ENCODE results near the gene RNF31. TPM values are rescaled to one million over a fixed set of nuclear protein-coding genes. Genes with fewer than 3 reads are reported as not detected.

Gene RNF31
- polyA plus RNA-seq, 2 of the 4 experiments (the other 2 are of a cell fraction), result 5.7 to 20.8 TPM

Small RNAs within 50 kb of the gene (small RNA-seq; reads per million reads assigned to genes)
- gene AL136295.4 (0 to 0.08 (median 0) reads per million in 6 experiments), gene CHMP4A (0 to 0.77 (median 0) reads per million in 6 experiments), gene IPO4 (0 to 5.4 (median 0.60) reads per million in 6 experiments), gene IRF9 (0 to 0.08 (median 0) reads per million in 6 experiments), gene RNA5SP383 (0 to 2.4 (median 1.2) reads per million in 6 experiments)

Other genes starting within 250 kb of the RNF31 start
Only the 30 nearest of the 31 such genes appear.
- gene DHRS4, start 193.7 kb upstream of the RNF31 start, polyA plus RNA-seq (2011; rRNA removed), result 26.5 and 28.5 TPM in 2 replicates
- 60.9 to 64.8 TPM (median 62.7 TPM) in 3 replicates for gene DHRS4, start 193.7 kb upstream of the RNF31 start, polyA plus RNA-seq (2017; fragmentation: RNase III; extraction: RNeasy Plus Mini Kit Qiagen cat#74134 plus additional on column Dnase treatment)
- gene DHRS4L2, start 158.6 kb upstream of the RNF31 start, polyA plus RNA-seq (2011; rRNA removed), result 18.8 and 23.4 TPM in 2 replicates
- gene DHRS4L2, start 158.6 kb upstream of the RNF31 start, polyA plus RNA-seq (2017; fragmentation: RNase III; extraction: RNeasy Plus Mini Kit Qiagen cat#74134 plus additional on column Dnase treatment), result 25.6 to 28.1 TPM (median 27.0 TPM) in 3 replicates
- gene CARMIL3, start 95.5 kb upstream of the RNF31 start, polyA plus RNA-seq (2011; rRNA removed), result 0.45 and 0.79 TPM in 2 replicates
- gene CARMIL3, start 95.5 kb upstream of the RNF31 start, polyA plus RNA-seq (2017; fragmentation: RNase III; extraction: RNeasy Plus Mini Kit Qiagen cat#74134 plus additional on column Dnase treatment), result 0.60 to 0.98 TPM (median 0.94 TPM) in 3 replicates
- not detected in 2 replicates for gene CPNE6, start 75.9 kb upstream of the RNF31 start, polyA plus RNA-seq (2011; rRNA removed)
- not detected in 3 replicates for gene CPNE6, start 75.9 kb upstream of the RNF31 start, polyA plus RNA-seq (2017; fragmentation: RNase III; extraction: RNeasy Plus Mini Kit Qiagen cat#74134 plus additional on column Dnase treatment)
- gene PCK2, start 53.2 kb upstream of the RNF31 start, polyA plus RNA-seq (2011; rRNA removed), result 52.1 and 60.2 TPM in 2 replicates
- 16.9 to 20.7 TPM (median 18.8 TPM) in 3 replicates for gene PCK2, start 53.2 kb upstream of the RNF31 start, polyA plus RNA-seq (2017; fragmentation: RNase III; extraction: RNeasy Plus Mini Kit Qiagen cat#74134 plus additional on column Dnase treatment)
- 27.9 and 30.2 TPM in 2 replicates for gene DCAF11, start 32.7 kb upstream of the RNF31 start, polyA plus RNA-seq (2011; rRNA removed)
- gene DCAF11, start 32.7 kb upstream of the RNF31 start, polyA plus RNA-seq (2017; fragmentation: RNase III; extraction: RNeasy Plus Mini Kit Qiagen cat#74134 plus additional on column Dnase treatment), result 22.2 to 31.4 TPM (median 30.7 TPM) in 3 replicates
- 0.86 and 0.97 TPM in 2 replicates for gene NRL, start 32.5 kb upstream of the RNF31 start, polyA plus RNA-seq (2011; rRNA removed)
- 0.84 to 0.93 TPM (median 0.88 TPM) in 3 replicates for gene NRL, start 32.5 kb upstream of the RNF31 start, polyA plus RNA-seq (2017; fragmentation: RNase III; extraction: RNeasy Plus Mini Kit Qiagen cat#74134 plus additional on column Dnase treatment)
- gene FITM1, start 16.8 kb upstream of the RNF31 start, polyA plus RNA-seq (2011; rRNA removed), result 0.06 TPM in 1 of 2 replicates, not detected in the other
- gene FITM1, start 16.8 kb upstream of the RNF31 start, polyA plus RNA-seq (2017; fragmentation: RNase III; extraction: RNeasy Plus Mini Kit Qiagen cat#74134 plus additional on column Dnase treatment), result 0.36 TPM in 1 of 3 replicates, not detected in the others
- 77.3 and 83.6 TPM in 2 replicates for gene PSME1, start 11.3 kb upstream of the RNF31 start, polyA plus RNA-seq (2011; rRNA removed)
- 124 to 139 TPM (median 134 TPM) in 3 replicates for gene PSME1, start 11.3 kb upstream of the RNF31 start, polyA plus RNA-seq (2017; fragmentation: RNase III; extraction: RNeasy Plus Mini Kit Qiagen cat#74134 plus additional on column Dnase treatment)
- gene EMC9, start 5.9 kb upstream of the RNF31 start, polyA plus RNA-seq (2011; rRNA removed), result 20.7 and 21.5 TPM in 2 replicates
- gene EMC9, start 5.9 kb upstream of the RNF31 start, polyA plus RNA-seq (2017; fragmentation: RNase III; extraction: RNeasy Plus Mini Kit Qiagen cat#74134 plus additional on column Dnase treatment), result 46.5 to 51.7 TPM (median 48.5 TPM) in 3 replicates
- gene PSME2, start 888 bp upstream of the RNF31 start, polyA plus RNA-seq (2011; rRNA removed), result 137 and 168 TPM in 2 replicates
- gene PSME2, start 888 bp upstream of the RNF31 start, polyA plus RNA-seq (2017; fragmentation: RNase III; extraction: RNeasy Plus Mini Kit Qiagen cat#74134 plus additional on column Dnase treatment), result 144 to 193 TPM (median 161 TPM) in 3 replicates
- 23.1 and 30.2 TPM in 2 replicates for gene IRF9, start 13.8 kb downstream of the RNF31 start, polyA plus RNA-seq (2011; rRNA removed)
- 14.4 to 24.2 TPM (median 19.0 TPM) in 3 replicates for gene IRF9, start 13.8 kb downstream of the RNF31 start, polyA plus RNA-seq (2017; fragmentation: RNase III; extraction: RNeasy Plus Mini Kit Qiagen cat#74134 plus additional on column Dnase treatment)
- gene REC8, start 24.6 kb downstream of the RNF31 start, polyA plus RNA-seq (2011; rRNA removed), result 1.9 and 2.8 TPM in 2 replicates
- gene REC8, start 24.6 kb downstream of the RNF31 start, polyA plus RNA-seq (2017; fragmentation: RNase III; extraction: RNeasy Plus Mini Kit Qiagen cat#74134 plus additional on column Dnase treatment), result 4.2 to 5.1 TPM (median 4.4 TPM) in 3 replicates
- gene IPO4, start 41.3 kb downstream of the RNF31 start, polyA plus RNA-seq (2011; rRNA removed), result 37.1 and 45.3 TPM in 2 replicates
- 86.1 to 95.8 TPM (median 91.7 TPM) in 3 replicates for gene IPO4, start 41.3 kb downstream of the RNF31 start, polyA plus RNA-seq (2017; fragmentation: RNase III; extraction: RNeasy Plus Mini Kit Qiagen cat#74134 plus additional on column Dnase treatment)
- gene TM9SF1, start 47.9 kb downstream of the RNF31 start, polyA plus RNA-seq (2011; rRNA removed), result 48.0 and 74.9 TPM in 2 replicates
- gene TM9SF1, start 47.9 kb downstream of the RNF31 start, polyA plus RNA-seq (2017; fragmentation: RNase III; extraction: RNeasy Plus Mini Kit Qiagen cat#74134 plus additional on column Dnase treatment), result 51.5 to 62.2 TPM (median 60.1 TPM) in 3 replicates
- gene TSSK4, start 58.2 kb downstream of the RNF31 start, polyA plus RNA-seq (2011; rRNA removed), result 0.09 TPM in 1 of 2 replicates, not detected in the other
- 0.13 TPM in 1 of 3 replicates, not detected in the others for gene TSSK4, start 58.2 kb downstream of the RNF31 start, polyA plus RNA-seq (2017; fragmentation: RNase III; extraction: RNeasy Plus Mini Kit Qiagen cat#74134 plus additional on column Dnase treatment)
- 74.9 and 102 TPM in 2 replicates for gene CHMP4A, start 66.0 kb downstream of the RNF31 start, polyA plus RNA-seq (2011; rRNA removed)
- gene CHMP4A, start 66.0 kb downstream of the RNF31 start, polyA plus RNA-seq (2017; fragmentation: RNase III; extraction: RNeasy Plus Mini Kit Qiagen cat#74134 plus additional on column Dnase treatment), result 112 to 124 TPM (median 117 TPM) in 3 replicates
- gene MDP1, start 68.6 kb downstream of the RNF31 start, polyA plus RNA-seq (2011; rRNA removed), result 31.8 and 38.6 TPM in 2 replicates
- 21.0 to 21.6 TPM (median 21.4 TPM) in 3 replicates for gene MDP1, start 68.6 kb downstream of the RNF31 start, polyA plus RNA-seq (2017; fragmentation: RNase III; extraction: RNeasy Plus Mini Kit Qiagen cat#74134 plus additional on column Dnase treatment)
- gene NEDD8, start 84.9 kb downstream of the RNF31 start, polyA plus RNA-seq (2011; rRNA removed), result 381 and 433 TPM in 2 replicates
- 561 to 594 TPM (median 589 TPM) in 3 replicates for gene NEDD8, start 84.9 kb downstream of the RNF31 start, polyA plus RNA-seq (2017; fragmentation: RNase III; extraction: RNeasy Plus Mini Kit Qiagen cat#74134 plus additional on column Dnase treatment)
- 91.7 and 108 TPM in 2 replicates for gene GMPR2, start 85.4 kb downstream of the RNF31 start, polyA plus RNA-seq (2011; rRNA removed)
- gene GMPR2, start 85.4 kb downstream of the RNF31 start, polyA plus RNA-seq (2017; fragmentation: RNase III; extraction: RNeasy Plus Mini Kit Qiagen cat#74134 plus additional on column Dnase treatment), result 64.8 to 71.2 TPM (median 70.0 TPM) in 3 replicates
- gene TINF2, start 95.1 kb downstream of the RNF31 start, polyA plus RNA-seq (2011; rRNA removed), result 51.3 and 73.0 TPM in 2 replicates
- gene TINF2, start 95.1 kb downstream of the RNF31 start, polyA plus RNA-seq (2017; fragmentation: RNase III; extraction: RNeasy Plus Mini Kit Qiagen cat#74134 plus additional on column Dnase treatment), result 33.1 to 44.5 TPM (median 38.5 TPM) in 3 replicates
- gene TGM1, start 115.7 kb downstream of the RNF31 start, polyA plus RNA-seq (2011; rRNA removed), result 0.61 and 1.7 TPM in 2 replicates
- 1.3 to 1.8 TPM (median 1.4 TPM) in 3 replicates for gene TGM1, start 115.7 kb downstream of the RNF31 start, polyA plus RNA-seq (2017; fragmentation: RNase III; extraction: RNeasy Plus Mini Kit Qiagen cat#74134 plus additional on column Dnase treatment)
- 18.6 and 22.4 TPM in 2 replicates for gene RABGGTA, start 124.1 kb downstream of the RNF31 start, polyA plus RNA-seq (2011; rRNA removed)
- gene RABGGTA, start 124.1 kb downstream of the RNF31 start, polyA plus RNA-seq (2017; fragmentation: RNase III; extraction: RNeasy Plus Mini Kit Qiagen cat#74134 plus additional on column Dnase treatment), result 17.2 to 23.1 TPM (median 21.9 TPM) in 3 replicates
- gene DHRS1, start 152.3 kb downstream of the RNF31 start, polyA plus RNA-seq (2011; rRNA removed), result 17.4 and 17.9 TPM in 2 replicates
- 13.8 to 15.2 TPM (median 15.1 TPM) in 3 replicates for gene DHRS1, start 152.3 kb downstream of the RNF31 start, polyA plus RNA-seq (2017; fragmentation: RNase III; extraction: RNeasy Plus Mini Kit Qiagen cat#74134 plus additional on column Dnase treatment)
- gene NOP9, start 152.4 kb downstream of the RNF31 start, polyA plus RNA-seq (2011; rRNA removed), result 16.5 and 23.6 TPM in 2 replicates
- gene NOP9, start 152.4 kb downstream of the RNF31 start, polyA plus RNA-seq (2017; fragmentation: RNase III; extraction: RNeasy Plus Mini Kit Qiagen cat#74134 plus additional on column Dnase treatment), result 23.0 to 24.5 TPM (median 24.2 TPM) in 3 replicates
- 0.31 and 0.32 TPM in 2 replicates for gene CIDEB, start 160.5 kb downstream of the RNF31 start, polyA plus RNA-seq (2011; rRNA removed)
- gene CIDEB, start 160.5 kb downstream of the RNF31 start, polyA plus RNA-seq (2017; fragmentation: RNase III; extraction: RNeasy Plus Mini Kit Qiagen cat#74134 plus additional on column Dnase treatment), result 0.33 to 0.99 TPM (median 0.79 TPM) in 3 replicates
- gene LTB4R2, start 162.6 kb downstream of the RNF31 start, polyA plus RNA-seq (2011; rRNA removed), result 5.8 and 7.6 TPM in 2 replicates
- 8.4 to 9.9 TPM (median 8.6 TPM) in 3 replicates for gene LTB4R2, start 162.6 kb downstream of the RNF31 start, polyA plus RNA-seq (2017; fragmentation: RNase III; extraction: RNeasy Plus Mini Kit Qiagen cat#74134 plus additional on column Dnase treatment)
- 10.2 and 13.2 TPM in 2 replicates for gene LTB4R, start 164.0 kb downstream of the RNF31 start, polyA plus RNA-seq (2011; rRNA removed)
- 8.3 to 9.4 TPM (median 8.3 TPM) in 3 replicates for gene LTB4R, start 164.0 kb downstream of the RNF31 start, polyA plus RNA-seq (2017; fragmentation: RNase III; extraction: RNeasy Plus Mini Kit Qiagen cat#74134 plus additional on column Dnase treatment)
- gene ADCY4, start 187.6 kb downstream of the RNF31 start, polyA plus RNA-seq (2011; rRNA removed), result not detected in 2 replicates
- gene ADCY4, start 187.6 kb downstream of the RNF31 start, polyA plus RNA-seq (2017; fragmentation: RNase III; extraction: RNeasy Plus Mini Kit Qiagen cat#74134 plus additional on column Dnase treatment), result not detected in 3 replicates
- gene RIPK3, start 192.5 kb downstream of the RNF31 start, polyA plus RNA-seq (2011; rRNA removed), result not detected in 2 replicates
- not detected in 3 replicates for gene RIPK3, start 192.5 kb downstream of the RNF31 start, polyA plus RNA-seq (2017; fragmentation: RNase III; extraction: RNeasy Plus Mini Kit Qiagen cat#74134 plus additional on column Dnase treatment)